ENCODE data around the gene MAD1L1.
A peak's percentile ranks its signal among the peaks of the same experiment; 100 is the strongest.

MAD1L1 gene

DNA sequence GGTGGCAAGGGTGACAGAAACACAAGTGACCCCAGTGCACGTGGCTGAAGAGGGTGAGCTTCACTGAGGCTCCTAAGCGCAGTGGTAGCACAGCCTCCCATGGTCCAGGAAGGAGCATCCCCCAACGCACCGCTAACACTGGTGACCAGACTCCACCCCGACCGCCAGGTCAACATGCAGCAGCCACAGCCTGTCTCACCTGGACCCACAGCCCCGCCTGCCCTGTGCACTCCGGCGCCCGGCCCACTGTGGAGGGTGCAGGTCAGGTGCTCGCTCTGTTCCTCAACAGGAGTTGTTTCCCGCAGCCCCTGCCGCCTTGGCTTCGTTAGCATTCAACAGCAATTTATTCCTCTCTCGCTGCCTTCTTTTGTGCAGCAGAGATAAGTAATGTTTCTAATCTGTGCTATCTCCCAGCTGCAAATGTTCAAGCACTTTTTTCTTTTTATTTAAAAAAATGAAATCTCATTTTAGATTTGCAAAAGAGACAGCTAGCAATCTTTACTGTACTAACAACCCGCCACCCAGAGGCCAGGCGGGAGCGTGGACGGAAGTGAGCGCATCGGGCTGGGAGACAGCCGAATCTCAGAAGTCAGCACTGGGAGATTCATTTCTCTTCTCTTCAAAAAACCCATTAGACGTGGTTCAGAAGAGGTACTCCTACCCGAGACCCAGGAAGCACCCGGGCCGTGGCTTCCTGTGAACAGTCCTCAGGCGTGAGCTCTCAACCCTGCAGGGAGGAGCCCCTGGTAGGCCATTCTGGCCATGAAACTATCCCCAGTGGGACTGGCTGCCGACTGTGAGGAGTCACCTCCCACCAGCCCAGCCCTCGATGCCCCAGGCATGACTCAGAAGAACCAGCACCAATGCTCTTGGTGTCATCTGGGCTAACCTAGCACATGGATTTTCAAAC is 133.4 kb downstream of the MAD1L1 start:
- peak; percentile 27 for DNase-seq

DNA sequence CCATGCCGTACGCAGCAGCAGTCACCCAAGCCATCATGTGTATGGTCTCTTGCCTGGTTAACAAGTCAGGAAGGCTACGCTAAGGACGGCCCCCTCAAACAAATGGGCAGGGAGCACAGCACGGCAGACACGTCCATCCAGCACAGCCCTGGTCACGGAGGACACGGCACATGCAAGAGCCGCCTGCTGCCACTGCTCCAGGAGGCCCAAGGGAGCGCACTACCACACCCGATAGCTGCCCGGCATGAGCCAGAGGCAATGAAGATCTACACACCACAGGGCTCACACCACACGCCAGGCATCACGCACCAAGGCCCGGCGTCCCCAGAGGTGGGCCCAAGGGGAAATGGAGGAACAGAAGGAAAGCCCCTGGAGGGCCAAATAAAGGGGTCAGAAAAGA is 134.2 kb downstream of the MAD1L1 start:
- DNase-seq = no peak

- no peak for DNase-seq
Observed at GRCh38 chr7:2098056-2098455, 134.7 kb downstream of the MAD1L1 start.

GRCh38 chr7:2097492-2097891 is 135.3 kb downstream of the MAD1L1 start:
- DNase-seq = no peak

GRCh38 chr7:2096692-2097387 is 135.9 kb downstream of the MAD1L1 start:
- no peak for DNase-seq

DNA sequence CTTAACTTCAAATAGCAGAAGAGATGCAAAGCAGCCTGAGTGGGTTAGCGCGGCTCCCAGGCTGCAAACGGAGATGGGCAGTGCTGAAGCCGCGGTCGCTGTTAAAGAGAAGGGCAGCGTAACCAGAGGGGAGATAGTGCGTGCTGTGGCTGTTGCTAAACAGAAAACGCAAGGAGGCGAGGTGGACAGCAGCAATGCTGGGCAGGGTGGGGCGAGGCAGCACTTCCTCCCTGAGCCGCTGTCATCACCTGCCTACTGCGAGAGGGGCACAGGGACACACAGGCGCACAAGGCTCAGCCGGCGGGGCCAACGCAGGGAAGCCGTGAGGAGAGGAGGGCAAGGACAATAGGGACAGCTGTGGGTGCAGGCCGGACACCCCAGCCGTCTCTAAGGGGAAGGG is 137.3 kb downstream of the MAD1L1 start:
- no peak for DNase-seq

DNA sequence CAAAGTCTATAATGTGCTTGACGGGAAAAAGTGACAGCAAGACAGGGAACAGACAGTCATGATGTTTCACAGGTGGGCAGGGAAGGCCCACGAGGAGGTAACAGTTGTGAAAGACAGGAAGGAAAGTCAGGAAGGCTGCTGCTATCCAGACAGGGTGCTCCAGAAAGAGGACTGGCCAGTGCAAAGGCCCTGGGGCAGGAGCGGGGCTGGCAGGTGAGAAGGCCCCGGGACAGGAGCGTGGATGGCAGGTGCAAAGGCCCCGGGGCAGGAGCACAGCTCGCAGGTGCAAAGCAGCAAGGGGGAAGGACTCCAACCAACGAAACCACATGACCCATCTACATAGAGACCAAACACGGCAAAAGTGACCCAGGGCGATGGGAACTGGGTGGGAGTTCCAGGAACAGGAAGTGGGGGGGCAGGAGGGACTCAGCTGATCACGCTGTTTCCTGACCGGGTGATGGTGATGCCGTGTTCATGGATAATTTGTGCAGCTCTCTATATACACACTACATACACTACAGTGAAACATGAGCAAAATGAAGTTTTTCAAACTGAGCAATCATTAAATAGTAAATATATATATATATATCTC is 138.2 kb downstream of the MAD1L1 start:
- no peak for DNase-seq

- DNase-seq = no peak
Observed at GRCh38 chr7:2093843-2094220, 138.9 kb downstream of the MAD1L1 start.

GRCh38 chr7:2093215-2093842 is 139.4 kb downstream of the MAD1L1 start:
- DNase-seq = no peak

DNA sequence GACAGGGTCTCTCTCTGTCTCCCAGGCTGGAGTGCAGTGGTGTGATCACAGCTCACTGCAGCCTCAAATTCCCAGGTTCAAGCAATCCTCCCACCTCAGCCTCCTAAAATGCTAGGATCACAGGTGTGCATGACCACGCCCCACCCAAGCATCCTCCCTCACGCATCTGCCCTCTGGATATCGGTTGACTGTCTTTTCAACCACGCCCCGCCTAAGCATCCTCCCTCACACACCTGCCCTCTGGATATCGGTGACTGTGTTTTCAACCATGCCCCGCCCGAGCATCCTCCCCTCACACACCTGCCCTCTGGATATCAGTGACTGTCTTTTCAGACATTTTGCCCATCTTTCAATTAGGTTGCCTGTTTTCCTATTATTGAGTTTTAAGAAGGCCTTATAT is 140.5 kb downstream of the MAD1L1 start:
- no peak for DNase-seq

DNA sequence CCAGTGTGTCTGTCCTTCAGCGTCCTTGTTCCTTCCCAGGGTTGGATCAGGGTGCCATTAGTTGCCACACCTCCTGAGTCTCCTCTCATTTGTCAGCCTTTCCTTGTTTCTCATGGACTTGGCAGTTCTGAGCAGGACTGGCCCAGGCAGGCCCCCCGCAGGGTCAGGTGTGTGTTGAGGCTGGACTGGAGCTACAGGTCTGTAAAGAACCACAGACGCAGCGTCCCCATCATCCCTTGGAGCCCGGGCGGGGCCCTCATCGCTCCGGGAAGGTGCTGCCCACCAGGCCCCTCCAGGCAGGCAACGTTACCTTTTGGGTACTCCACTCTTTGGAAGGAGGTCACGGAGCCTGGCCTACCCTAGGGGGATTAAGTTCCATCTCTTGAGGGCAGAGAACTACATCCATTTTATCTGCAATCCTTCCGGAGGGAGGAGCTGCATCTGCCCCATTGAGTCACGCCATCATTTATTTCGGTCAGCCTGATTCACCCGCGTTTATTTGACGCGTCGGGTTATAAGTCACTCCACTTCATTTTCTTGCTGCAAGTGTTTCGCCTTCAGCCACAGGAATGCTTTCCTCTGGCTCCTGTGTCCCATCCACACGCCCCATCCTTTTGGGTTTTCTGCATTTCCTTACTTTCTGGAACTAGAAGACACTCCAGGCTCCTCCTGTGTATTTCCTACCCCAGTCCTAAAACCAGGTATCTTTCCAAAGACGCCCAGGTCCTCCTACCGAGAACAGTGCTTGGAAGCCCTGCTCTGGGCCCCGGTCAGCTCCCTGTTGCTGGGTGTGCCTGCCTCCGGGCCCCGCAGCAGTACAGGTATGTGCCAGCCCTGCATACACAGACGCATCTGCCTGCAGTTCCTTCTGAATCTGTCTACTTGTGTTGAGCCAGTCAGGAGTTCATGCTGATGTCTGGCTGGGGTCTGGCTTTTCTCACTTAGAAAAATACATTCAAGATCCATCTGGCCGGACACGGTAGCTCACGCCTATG is 141.9 kb downstream of the MAD1L1 start:
- DNase-seq = no peak

DNA sequence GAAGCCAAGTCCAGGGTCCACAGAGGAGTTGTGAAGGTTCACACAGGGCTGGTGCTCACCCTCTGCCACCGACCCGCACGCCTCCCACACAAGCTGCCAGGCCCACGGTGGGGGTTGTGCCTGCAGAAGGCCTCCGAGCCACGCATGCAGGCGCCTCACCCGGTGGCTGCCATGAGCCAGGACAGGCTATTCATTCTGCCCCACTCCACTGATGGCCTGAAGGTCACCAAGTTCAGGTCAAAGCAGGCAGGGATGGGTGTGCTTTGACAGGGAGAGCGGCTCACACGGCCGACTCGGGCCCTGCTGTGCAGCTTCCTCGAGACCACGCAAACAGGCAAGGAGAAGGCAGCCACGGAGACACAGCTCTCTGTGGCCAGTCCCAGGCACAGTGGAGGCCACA is 143.9 kb downstream of the MAD1L1 start:
- DNase-seq = no peak

GRCh38 chr7:2087744-2088143 is 145.0 kb downstream of the MAD1L1 start:
- DNase-seq = no peak

DNA sequence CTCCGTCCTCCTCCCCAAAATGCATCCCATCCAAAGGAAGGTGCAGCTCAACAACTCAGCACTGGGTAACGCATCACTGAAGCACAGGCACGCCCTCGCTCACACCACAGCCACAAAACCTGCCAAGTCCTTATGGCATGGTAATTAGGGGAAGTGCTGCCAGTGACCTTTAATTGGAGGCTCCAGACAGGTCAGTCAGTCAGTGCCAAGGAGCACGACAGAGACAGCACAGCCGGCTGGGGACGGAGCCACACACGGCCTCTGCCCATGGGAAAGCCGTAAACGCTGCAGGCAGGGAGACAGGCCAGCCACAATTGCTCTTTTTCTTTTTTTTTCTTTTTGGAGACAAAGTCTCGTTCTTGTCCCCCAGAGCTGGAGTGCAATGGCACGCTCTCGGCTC is 146.5 kb downstream of the MAD1L1 start:
- DNase-seq = no peak

DNA sequence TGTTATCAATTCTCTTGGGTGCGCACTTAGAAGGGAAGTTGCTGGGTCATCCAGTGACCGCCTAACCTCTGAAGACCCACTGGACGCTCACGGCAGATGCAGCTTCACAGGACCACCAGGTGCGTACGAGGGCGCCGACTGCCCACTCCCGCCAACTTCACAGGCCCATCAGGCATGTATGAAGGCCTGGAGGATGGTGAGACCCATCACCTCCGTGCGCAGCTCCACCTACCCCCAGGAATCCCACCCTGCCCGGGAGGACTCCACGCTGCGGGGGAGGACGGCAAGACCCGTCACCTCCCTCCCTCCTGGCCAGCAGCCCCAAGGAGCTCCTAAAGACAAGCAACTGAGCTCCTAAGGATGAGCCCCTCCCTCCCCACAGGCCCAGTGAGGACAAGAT is 146.9 kb downstream of the MAD1L1 start:
- DNase-seq = no peak

GRCh38 chr7:2084781-2085505 is 147.8 kb downstream of the MAD1L1 start:
- no peak for DNase-seq

GRCh38 chr7:2084331-2084730 is 148.4 kb downstream of the MAD1L1 start:
- no peak for DNase-seq

DNA sequence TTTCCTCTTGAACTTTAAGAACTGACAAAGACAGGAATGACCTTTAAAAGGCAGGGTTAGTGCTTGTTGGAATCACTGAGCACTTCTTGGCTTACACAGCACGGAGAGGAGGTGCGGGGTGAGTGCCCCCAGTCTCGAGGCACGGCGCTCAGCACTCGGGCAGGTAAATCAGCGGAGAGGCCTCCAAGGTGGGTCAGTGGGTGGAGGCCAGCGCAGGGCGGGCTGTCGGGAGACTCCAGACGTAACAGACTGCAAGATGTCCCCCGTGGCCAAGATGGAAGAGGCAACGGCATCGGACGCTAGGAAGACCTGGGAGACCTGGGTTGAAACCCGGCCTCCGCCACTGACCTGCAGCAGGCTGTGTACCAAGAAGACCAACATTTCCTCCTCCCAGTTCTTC is 149.4 kb downstream of the MAD1L1 start:
- DNase-seq = no peak

DNA sequence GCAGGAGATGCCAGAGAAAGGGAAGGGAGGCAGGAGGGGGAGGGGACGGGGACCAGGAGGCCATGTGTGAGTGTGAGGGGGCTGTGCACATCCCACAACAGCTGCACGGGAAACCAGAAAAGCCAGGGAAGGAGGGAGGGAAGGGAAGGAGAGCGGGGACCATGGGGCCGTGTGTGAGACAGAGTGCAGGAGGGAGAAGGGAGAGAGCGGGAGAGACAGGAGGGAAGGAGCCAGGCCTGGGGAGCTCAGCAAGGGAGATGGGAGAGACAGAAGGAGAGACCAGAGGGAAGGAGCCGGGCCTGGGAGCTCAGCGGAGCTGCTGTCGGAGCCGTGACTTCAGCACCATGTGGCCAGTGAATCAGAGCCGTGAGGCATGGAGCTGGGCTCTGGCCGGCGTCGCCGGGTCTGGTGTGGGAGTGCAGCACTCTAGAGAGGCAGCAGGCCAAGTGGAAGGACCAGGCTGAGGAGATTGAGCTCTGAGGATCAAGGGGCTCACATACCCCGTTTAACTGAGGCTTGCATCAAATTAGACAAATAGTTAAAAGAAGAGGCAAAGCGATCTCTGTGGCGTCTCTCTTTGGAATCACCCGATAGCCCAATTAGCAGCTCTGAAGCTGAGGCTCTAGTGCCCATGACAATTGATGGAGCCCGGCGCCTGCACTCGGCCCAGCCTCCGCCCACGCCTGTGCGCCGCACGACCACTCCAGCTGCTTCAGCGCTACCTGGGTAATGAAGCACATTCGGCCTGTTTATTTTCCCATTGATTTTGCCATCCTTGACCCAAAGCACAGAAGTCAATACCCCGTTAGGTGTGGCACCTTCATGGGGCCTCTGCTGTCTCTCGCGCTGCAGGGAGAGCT is 150.4 kb downstream of the MAD1L1 start:
- no peak for DNase-seq

- no peak for DNase-seq
Observed at GRCh38 chr7:2081526-2082135, 151.1 kb downstream of the MAD1L1 start.

All from activated CD4-positive, alpha-beta T cell treated with anti-CD3 and anti-CD28 coated beads, Interleukin-2, Interleukin-6, amounts not matched to agents 100 ng/mL and 50 ng/mL, durations not matched to agents 16 hours and 8 hours (primary cell).